GM08714 (cell line): Measurements from ENCODE around the gene ASPA.
"Not testable (repeated sequence)": the region's sequence is repeated elsewhere in the genome, so short reads cannot be mapped to it uniquely, and the experiment has no call there.

ENCODE experiments used
- H3K4me3 ChIP-seq: fragments of 200-500 bp; sonication (Bioruptor generic); 2 replicates; pipeline ENCODE4 v1.5.1; 2014; ENCODE audit warnings: mild to moderate bottlenecking, low read length, inconsistent platforms
- ZNF274 ChIP-seq: IDR thresholded peaks from 2 replicates; pipeline ENCODE4 v1.6.1; 2012; ENCODE audit warnings: mild to moderate bottlenecking, low read depth, low read length

ASPA gene

GRCh38 chr17:3497101-3497500 is 21.3 kb downstream of the ASPA start:
- no peak for TF ChIP-seq ZNF274
- H3K4me3 ChIP-seq = no peak overlapping the region

DNA sequence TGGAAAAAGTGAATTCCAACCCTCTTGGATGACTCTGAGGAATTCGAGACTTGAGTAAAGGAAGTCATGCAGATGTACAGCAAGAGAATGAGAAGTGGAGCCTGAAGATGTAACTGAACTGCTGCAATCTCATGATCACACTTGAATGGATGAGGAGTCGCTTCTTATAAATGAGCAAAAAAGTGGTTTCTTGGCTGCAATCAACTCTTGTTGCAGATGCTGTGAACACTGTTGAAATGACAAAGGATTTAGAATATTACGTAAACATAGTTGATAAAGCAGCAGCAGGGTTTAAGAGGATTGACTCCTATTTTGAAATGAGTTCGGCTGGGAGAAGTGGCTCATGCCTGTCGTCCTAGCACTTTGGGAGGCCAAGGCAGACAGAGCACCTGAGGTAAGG is 25.5 kb downstream of the ASPA start:
- H3K4me3 ChIP-seq = no peak overlapping the region
- TF ChIP-seq ZNF274 = no peak

DNA sequence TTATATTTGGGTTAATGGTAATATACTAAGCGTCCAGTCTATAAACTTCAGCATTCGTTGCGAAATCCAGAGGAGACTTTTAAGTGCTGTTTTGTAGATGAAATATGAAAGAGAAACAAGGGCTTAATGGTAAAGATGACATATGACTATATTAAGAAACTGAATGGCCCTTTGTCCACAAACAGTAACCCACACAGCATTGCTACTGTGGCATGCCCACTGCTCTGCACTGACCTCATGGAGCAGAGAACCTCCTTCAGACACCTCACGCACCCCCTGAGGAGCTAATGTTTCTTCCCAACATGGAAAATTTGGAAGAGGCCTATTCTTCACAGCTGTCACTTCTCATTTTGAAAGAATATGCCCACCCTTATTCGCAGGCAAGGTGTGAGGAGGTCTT is 26.7 kb downstream of the ASPA start:
- no peak for TF ChIP-seq ZNF274
- H3K4me3 ChIP-seq = no peak overlapping the region

- TF ChIP-seq ZNF274 = no peak
These were observed 27.5 kb downstream of the ASPA start for GRCh38 chr17:3503285-3503684.

GRCh38 chr17:3505008-3505407 is 29.2 kb downstream of the ASPA start:
- no peak overlapping the region for H3K4me3 ChIP-seq
- TF ChIP-seq ZNF274 = no peak

More at GRCh38 chr17:3503285-3503684, 27.5 kb downstream of the ASPA start:
- H3K4me3 ChIP-seq = no peak overlapping the region

- TF ChIP-seq ZNF274 = no peak
- no peak overlapping the region for H3K4me3 ChIP-seq
These were observed 30.3 kb downstream of the ASPA start for GRCh38 chr17:3506054-3506453.

DNA sequence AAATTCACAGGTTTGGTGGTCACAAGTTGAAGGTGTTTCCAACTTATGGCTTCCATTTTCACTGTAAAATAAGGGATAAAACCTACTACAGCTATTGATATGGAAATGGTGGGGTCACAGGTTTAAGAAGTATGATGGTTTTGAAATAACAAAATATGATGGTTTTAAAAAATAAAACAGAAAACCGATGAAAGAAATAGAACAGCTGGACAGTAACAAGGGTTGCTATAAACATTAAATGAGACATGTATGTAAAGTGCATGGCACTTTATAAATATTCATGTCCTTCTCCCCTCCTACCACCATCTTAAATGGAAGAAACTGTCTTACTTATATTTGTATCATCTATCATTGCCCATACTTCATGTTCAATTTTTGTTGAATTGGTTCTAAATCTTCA is 31.3 kb downstream of the ASPA start:
- no peak for TF ChIP-seq ZNF274

GRCh38 chr17:3507869-3508268 is 32.1 kb downstream of the ASPA start:
- TF ChIP-seq ZNF274 = no peak
- H3K4me3 ChIP-seq = no peak overlapping the region

More for the DNA sequence above, 31.3 kb downstream of the ASPA start:
- H3K4me3 ChIP-seq = no peak overlapping the region

DNA sequence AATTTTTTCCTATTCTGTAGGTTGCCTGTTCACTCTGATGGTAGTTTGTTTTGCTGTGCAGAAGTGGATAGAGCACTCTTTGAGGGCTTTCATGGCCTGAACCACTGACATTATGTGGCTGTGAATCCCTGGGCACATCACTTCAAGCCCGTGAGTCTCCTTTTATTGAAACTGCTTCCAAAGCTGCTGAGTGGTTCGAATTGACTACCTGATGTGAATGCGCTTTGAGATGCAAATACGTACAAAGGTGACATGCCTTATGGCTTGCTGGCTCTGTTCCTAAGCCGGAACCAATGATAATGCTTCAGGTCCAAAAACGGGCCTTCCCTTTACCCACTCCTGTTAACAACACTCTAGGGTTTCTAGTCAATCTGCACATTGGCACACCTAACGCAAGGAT is 34.3 kb downstream of the ASPA start:
- no peak overlapping the region for H3K4me3 ChIP-seq
- TF ChIP-seq ZNF274 = no peak

- TF ChIP-seq ZNF274 = no peak
- no peak overlapping the region for H3K4me3 ChIP-seq
These were observed 36.2 kb downstream of the ASPA start for GRCh38 chr17:3511852-3512504.

DNA sequence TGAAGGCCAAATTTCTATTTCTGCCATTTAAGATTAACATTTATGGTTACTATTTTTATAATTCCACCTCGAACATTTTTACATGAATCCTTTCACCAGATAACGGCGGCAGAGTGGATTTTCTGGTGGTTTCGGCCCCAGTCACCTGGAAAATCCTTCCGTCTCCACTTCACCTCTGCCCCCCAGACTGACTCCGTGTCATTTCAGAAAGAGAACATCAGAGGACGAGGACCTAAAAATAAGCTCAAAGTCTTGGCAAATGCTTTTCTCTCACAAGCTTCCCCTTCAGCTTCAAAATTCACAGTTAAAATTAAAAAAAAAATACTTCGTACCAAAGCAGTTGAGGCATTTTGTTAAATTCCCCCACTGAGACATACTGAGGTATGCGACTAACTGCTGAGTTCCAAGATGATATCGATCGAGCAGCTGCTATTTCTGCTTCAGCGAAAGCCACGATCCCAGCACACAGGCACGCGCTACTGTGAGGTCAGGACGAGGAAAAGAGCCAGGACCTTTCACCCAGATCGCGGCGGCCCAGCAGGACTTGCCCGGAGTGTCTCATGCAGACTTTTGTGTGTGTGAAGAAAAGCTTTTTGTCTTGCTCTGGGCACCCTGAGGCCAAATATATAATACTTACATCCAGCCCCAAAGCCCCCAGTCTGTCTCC is 36.8 kb downstream of the ASPA start:
- H3K4me3 ChIP-seq = no peak overlapping the region
- no peak for TF ChIP-seq ZNF274

DNA sequence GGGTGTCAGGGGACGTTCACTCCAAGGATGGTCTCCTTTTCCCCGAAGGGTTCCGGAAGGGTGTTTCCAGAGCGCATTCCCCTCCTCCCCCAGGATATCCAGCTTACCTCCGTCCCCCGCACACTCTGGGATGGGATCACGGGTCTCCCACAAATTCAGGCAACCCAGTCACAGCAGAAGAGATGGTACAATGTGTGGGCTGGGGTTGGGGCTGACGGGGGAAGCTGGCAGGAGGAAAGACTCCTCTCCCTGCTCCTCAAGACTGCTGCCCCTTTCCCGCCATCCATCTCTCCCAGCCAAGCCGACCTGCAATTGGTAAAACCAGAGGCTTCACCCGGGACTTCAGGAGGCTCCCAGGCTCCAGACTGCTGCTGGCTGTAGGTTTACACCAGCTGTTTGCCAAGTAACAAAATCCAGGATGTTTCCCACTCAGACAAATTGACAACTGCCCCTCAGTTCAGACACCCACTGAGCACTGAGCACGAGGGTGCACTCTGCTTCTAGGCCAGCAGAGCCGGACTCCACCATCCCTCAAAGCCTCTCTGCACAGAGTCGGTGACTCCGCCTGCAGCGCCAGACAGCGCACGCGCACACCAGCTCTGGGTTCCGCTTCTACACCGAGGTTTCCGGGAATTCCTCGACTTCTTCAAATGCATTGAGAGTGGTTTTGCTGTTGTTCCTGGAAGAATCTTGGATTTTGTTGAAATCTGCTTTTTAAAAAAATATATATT is 37.7 kb downstream of the ASPA start:
- no peak for TF ChIP-seq ZNF274
- H3K4me3 ChIP-seq = no peak overlapping the region

DNA sequence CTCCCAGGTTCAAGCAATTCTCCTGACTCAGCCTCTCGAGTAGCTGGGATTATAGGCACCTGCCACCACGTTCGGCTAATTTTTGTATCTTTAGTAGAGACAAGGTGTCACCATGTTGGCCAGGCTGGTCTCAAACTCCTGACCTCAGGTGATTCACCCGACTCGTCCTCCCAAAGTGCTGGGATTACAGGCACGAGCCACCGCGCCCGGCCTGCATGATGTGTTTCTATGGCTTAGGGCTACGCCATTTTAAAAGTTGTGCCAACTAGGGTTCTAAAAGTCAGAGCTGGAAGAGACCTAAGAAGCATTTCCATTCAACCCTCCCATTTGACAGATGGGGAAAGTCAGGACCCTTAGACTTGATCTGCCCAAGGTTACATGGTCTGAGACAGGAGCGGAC is 38.4 kb downstream of the ASPA start:
- H3K4me3 ChIP-seq = not testable (repeated sequence)

GRCh38 chr17:3514873-3515272 is 39.1 kb downstream of the ASPA start:
- no peak for TF ChIP-seq ZNF274
- H3K4me3 ChIP-seq = no peak overlapping the region

- not testable (repeated sequence) for H3K4me3 ChIP-seq
These were observed 43.7 kb downstream of the ASPA start for GRCh38 chr17:3519472-3519871.
